ENCODE measurements around the gene TCF4. TPM values are rescaled to one million over a fixed set of nuclear protein-coding genes. Genes with fewer than 3 reads are reported as not detected.

TCF4 gene
- total RNA-seq, 2 donors from 2014 or later = 57.7 to 66.3 TPM

GRCh38 chr18:55256226-55256928, 331.6 kb downstream of the TCF4 start:
- Histone ChIP-seq H3K27me3 (no peaks in the 10 kb centered on the region), H3K9me3 (no peaks in the 10 kb centered on the region), H3K4me1 (peaks cover 0 to 11% of the 10 kb centered on the region in 2 donors), H3K36me3 (peaks cover 56% of the 10 kb centered on the region), H3K27ac (no peak overlapping the region), H3K4me3 (no peak overlapping the region)
- no peak for DNase-seq (ENCODE audit: low spot score)
- no peak for TF ChIP-seq CTCF (IDR thresholded peaks at IDR 0.05)

GRCh38 chr18:55253814-55254213, 334.2 kb downstream of the TCF4 start:
- H3K27ac ChIP-seq = no peak overlapping the region

GRCh38 chr18:55252901-55253300, 335.1 kb downstream of the TCF4 start:
- Histone ChIP-seq H3K9me3 (no peaks in the 10 kb centered on the region), H3K27me3 (no peaks in the 10 kb centered on the region), H3K4me1 (peaks cover 0 to 22% of the 10 kb centered on the region in 2 donors), H3K36me3 (peaks cover 42% of the 10 kb centered on the region), H3K27ac (peak overlapping the region; percentile 52 to 60), H3K4me3 (no peak overlapping the region)
- no peak for TF ChIP-seq CTCF (IDR thresholded peaks at IDR 0.05)
- no peak for DNase-seq (ENCODE audit: low spot score)

More at GRCh38 chr18:55253814-55254213, 334.2 kb downstream of the TCF4 start:
- no peak for TF ChIP-seq CTCF (IDR thresholded peaks at IDR 0.05)
- H3K9me3 ChIP-seq = no peaks in the 10 kb centered on the region
- H3K4me1 ChIP-seq = peaks cover 0 to 22% of the 10 kb centered on the region in 2 donors
- H3K4me3 ChIP-seq = no peak overlapping the region
- no peaks in the 10 kb centered on the region for H3K27me3 ChIP-seq
- H3K36me3 ChIP-seq = peaks cover 42% of the 10 kb centered on the region
- no peak for DNase-seq (ENCODE audit: low spot score)

GRCh38 chr18:55252053-55252675, 335.8 kb downstream of the TCF4 start:
- Histone ChIP-seq H3K9me3 (no peaks in the 10 kb centered on the region), H3K27me3 (no peaks in the 10 kb centered on the region), H3K36me3 (peaks cover 36% of the 10 kb centered on the region), H3K4me1 (peaks cover 0 to 22% of the 10 kb centered on the region in 2 donors), H3K27ac (peak overlapping the region; percentile 52 to 60), H3K4me3 (no peak overlapping the region)
- no peak for DNase-seq (ENCODE audit: low spot score)
- TF ChIP-seq CTCF (IDR thresholded peaks at IDR 0.05) = no peak

- H3K4me1 ChIP-seq = peaks cover 0 to 22% of the 10 kb centered on the region in 2 donors
- H3K36me3 ChIP-seq = peaks cover 28% of the 10 kb centered on the region
- no peaks in the 10 kb centered on the region for H3K9me3 ChIP-seq
- no peaks in the 10 kb centered on the region for H3K27me3 ChIP-seq
- no peak overlapping the region for H3K4me3 ChIP-seq
- H3K27ac ChIP-seq = peak overlapping the region; percentile 52 to 60
- DNase-seq (ENCODE audit: low spot score) = no peak
- TF ChIP-seq CTCF (IDR thresholded peaks at IDR 0.05) = no peak
Observed at GRCh38 chr18:55251254-55251971, 336.6 kb downstream of the TCF4 start.

All from right atrium auricular region (tissue), 2 donors.